Mesodermal cell (in vitro differentiated cells): ENCODE data around the gene NHERF2.

Experiments
- H3K27ac ChIP-seq: 2 replicates; pipeline ENCODE4 v1.7.0; 2013; ENCODE audit warnings: mild to moderate bottlenecking, low read depth, low read length, moderate library complexity; ENCODE audit not compliant: severe bottlenecking
- H3K36me3 ChIP-seq: 2 replicates; pipeline ENCODE4 v1.7.1; 2013; ENCODE audit warnings: mild to moderate bottlenecking, low read length, moderate library complexity; ENCODE audit not compliant: control insufficient read depth, insufficient read depth
- H3K4me1 ChIP-seq: one replicate; pipeline ENCODE4 v1.7.1; 2013; ENCODE audit warnings: mild to moderate bottlenecking, low read length; ENCODE audit not compliant: insufficient read depth, control insufficient read depth, poor library complexity, severe bottlenecking
- H3K4me3 ChIP-seq: 2 replicates; pipeline ENCODE4 v1.7.0; 2013; ENCODE audit warnings: low read length, control low read depth, mild to moderate bottlenecking; ENCODE audit not compliant: insufficient read depth, poor library complexity, severe bottlenecking; ENCODE audit errors: extremely low read depth
- H3K9me3 ChIP-seq: 2 replicates; pipeline ENCODE4 v1.7.1; 2013; ENCODE audit warnings: mild to moderate bottlenecking, low read length, moderate library complexity; ENCODE audit not compliant: control insufficient read depth
- WGBS, 2 experiments: methylation state at CpG; one replicate each; pipeline ENCODE4 v1.1.5; 2013; ENCODE audit warnings: missing lambda C conversion rate in 2 of 2; ENCODE audit not compliant: insufficient coverage in 2 of 2; 5-methylcytosine and 5-hydroxymethylcytosine counted together

Gene NHERF2

DNA sequence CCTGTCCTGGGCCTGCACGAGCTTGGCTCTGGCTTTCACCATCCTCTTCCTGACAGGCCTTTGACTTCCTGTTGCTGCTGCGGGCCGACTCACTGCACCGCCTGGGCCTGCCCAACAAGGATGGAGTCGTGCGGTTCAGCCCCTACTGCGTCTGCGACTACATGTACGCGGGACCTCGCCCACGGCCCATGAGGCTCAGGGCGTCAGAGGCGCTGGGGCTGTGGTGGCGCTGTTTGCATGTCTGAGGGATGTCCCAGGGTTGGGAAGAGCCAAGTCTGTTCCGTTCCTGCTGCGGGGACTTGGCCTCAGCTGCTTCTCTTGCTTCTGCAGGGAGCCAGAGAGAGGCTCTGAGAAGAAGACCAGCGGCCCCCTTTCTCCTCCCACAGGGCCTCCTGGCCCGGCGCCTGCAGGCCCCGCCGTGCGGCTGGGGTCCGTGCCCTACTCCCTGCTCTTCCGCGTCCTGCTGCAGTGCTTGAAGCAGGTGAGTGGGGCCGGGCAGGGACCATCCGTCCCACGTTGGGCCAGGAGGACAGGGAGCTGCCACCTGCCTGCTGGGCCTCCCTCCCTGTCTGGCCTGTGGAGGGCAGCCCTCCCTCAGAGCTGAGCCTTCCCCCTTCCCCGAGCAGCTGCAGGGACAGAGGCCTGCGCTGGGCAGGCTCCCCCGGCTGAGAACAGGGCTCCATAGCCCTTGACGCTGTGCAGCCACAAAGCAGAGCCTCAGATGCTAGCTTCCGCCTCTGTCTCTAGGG lies 44.9 kb downstream of the NHERF2 start:
- WGBS, 2 experiments: 93 to 95% methylated on average over 31 to 33 of the region's 34 CpGs
- Histone ChIP-seq H3K9me3 (no peaks in the 10 kb centered on the region), H3K27ac (no peak overlapping the region), H3K36me3 (peaks cover 78% of the 10 kb centered on the region), H3K4me1 (no peaks in the 10 kb centered on the region), H3K4me3 (no peak overlapping the region)

DNA sequence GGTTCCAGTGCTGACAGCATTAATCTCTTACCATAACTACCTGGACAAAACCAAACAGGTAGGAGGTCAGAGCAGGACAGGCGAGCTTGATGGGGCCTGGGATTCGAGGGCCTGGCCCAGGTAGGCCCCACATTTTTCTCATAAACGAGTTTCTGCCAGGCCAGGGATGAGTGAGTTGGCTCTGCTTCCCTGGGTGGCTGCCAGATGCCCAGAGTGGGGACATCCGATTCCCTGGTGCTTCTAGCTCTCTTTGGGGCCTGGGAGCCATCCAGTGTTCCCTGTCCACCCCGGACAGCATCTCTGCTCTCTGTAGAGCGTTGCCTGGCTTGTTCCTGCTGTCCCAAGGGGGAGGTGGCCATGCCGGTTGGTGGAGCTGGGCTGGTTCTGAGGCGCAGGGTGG lies 46.2 kb downstream of the NHERF2 start:
- no peaks in the 10 kb centered on the region for H3K4me1 ChIP-seq
- H3K9me3 ChIP-seq: no peaks in the 10 kb centered on the region
- H3K36me3 ChIP-seq: peaks cover 76% of the 10 kb centered on the region
- WGBS, 2 experiments: 96 to 97% methylated on average over 7 to 8 of the region's 8 CpGs
- H3K27ac ChIP-seq: no peak overlapping the region
- no peak overlapping the region for H3K4me3 ChIP-seq

DNA sequence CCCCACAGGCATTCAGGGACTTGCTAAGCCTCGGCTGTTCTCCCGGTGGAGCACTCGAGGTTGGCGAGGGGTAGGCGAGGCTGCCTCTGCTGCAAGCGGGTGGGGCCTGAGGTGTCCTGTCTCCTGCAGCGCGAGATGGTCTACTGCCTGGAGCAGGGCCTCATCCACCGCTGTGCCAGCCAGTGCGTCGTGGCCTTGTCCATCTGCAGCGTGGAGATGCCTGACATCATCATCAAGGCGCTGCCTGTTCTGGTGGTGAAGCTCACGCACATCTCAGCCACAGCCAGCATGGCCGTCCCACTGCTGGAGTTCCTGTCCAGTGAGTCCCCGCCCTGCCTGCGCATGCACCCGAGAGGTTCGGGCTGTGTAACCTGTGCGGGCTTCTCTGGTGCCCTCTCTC lies 47.4 kb downstream of the NHERF2 start:
- Histone ChIP-seq H3K4me1 (no peaks in the 10 kb centered on the region), H3K36me3 (peaks cover 73% of the 10 kb centered on the region), H3K27ac (no peak overlapping the region), H3K9me3 (no peaks in the 10 kb centered on the region), H3K4me3 (no peak overlapping the region)
- WGBS, 2 experiments: 95 to 96% methylated on average over 20 of the region's 20 CpGs

DNA sequence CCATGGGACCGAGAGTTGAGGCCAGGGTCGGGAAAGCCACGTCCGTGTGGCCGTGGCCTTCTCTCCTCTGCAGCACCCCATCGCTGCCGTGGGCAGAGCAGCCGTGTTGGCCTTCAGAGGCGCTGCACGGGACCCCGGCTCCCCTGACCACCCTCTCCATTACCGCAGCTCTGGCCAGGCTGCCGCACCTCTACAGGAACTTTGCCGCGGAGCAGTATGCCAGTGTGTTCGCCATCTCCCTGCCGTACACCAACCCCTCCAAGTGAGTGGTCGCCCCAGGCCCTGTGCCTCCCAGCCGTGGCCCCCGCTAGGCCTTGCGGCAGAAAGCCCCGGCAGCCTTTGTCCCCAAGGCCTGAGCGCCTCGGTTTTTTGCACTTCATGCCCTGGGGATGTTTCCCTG lies 48.9 kb downstream of the NHERF2 start:
- H3K36me3 ChIP-seq: peaks cover 77% of the 10 kb centered on the region
- no peak overlapping the region for H3K4me3 ChIP-seq
- H3K4me1 ChIP-seq: no peaks in the 10 kb centered on the region
- no peak overlapping the region for H3K27ac ChIP-seq
- WGBS, 2 experiments: 97 to 99% methylated on average over 23 to 24 of the region's 24 CpGs
- H3K9me3 ChIP-seq: no peaks in the 10 kb centered on the region

DNA sequence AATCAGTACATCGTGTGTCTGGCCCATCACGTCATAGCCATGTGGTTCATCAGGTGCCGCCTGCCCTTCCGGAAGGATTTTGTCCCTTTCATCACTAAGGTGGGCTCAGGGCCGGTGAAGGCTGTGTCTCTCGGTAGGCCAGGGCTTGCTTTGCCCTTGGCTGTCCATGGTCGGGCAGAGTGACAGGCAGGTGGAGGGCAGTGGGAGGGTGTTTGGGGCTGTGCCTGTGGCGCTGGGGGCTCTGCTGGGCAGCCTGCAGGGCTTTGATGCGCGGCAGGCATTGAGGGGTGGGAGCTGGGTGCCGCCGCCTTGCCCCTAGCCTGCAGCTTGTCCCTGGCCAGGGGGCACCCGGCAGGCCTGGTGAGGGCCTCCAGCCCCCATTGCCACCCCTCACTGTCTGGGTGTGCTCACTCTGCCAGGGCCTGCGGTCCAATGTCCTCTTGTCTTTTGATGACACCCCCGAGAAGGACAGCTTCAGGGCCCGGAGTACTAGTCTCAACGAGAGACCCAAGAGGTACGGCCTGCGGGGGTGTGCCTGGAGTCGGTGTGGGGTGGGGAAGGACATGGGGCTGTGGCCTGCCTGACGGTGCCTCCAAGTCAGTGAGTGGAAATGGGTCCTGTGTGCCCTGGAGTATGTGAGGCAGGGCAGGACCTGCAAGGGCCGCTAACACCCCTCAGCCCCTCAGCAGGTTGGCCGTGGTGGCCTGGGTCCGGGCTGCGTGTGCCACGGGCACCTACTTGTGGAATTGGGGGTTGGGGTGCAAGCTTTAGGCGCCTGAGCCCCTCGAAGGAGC lies 49.6 kb downstream of the NHERF2 start:
- Histone ChIP-seq H3K36me3 (peaks cover 79% of the 10 kb centered on the region), H3K4me1 (no peaks in the 10 kb centered on the region), H3K27ac (no peak overlapping the region), H3K9me3 (no peaks in the 10 kb centered on the region), H3K4me3 (no peak overlapping the region)
- WGBS, 2 experiments: 96 to 97% methylated on average over 18 to 20 of the region's 28 CpGs

DNA sequence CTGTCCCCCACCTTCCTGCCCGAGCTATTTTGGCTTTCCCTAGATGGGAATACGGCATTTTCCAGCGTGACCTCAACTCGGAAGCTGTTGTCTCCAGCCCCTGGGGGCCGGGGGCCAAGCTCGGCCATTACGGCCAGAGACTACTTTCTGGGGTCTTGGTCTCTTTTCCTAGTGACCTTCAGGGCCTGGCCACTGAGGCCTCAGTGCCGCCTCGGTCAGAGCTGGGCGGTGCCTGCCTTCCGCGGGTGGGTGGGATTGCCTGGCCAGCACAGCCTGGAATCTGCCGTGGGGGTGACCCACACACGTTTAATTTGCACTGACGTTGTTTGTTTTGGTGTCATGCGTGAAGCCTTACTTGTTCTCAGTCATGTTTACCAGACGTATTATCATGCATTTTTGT lies 50.3 kb downstream of the NHERF2 start:
- Histone ChIP-seq H3K36me3 (peaks cover 81% of the 10 kb centered on the region), H3K4me3 (no peak overlapping the region), H3K9me3 (no peaks in the 10 kb centered on the region), H3K27ac (no peak overlapping the region), H3K4me1 (no peaks in the 10 kb centered on the region)
- 92 to 97% methylated on average over 17 of the region's 17 CpGs for WGBS, 2 experiments

DNA sequence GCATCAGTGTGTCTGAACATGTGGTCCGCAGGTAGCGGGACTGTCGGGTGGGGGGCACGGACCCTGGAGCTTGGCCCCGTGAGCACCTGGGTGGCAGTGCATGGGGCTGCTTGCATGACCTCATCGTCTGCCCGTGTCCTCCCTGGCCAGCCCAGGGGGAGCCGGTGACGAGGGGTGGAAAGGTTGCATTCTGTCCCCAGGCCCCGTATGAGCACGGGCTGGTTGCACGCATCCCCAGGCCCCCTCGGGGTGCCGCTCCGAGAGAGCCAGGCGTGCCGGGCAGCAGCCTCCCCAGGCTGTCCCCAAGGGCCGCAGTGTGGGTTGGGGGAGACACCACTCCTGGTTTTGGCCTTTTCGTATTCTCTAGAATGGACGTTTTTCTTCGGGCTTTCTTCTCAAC lies 51.0 kb downstream of the NHERF2 start:
- H3K36me3 ChIP-seq: peaks cover 83% of the 10 kb centered on the region
- WGBS, 2 experiments: 95 to 97% methylated on average over 20 to 21 of the region's 21 CpGs
- H3K4me3 ChIP-seq: no peak overlapping the region
- no peaks in the 10 kb centered on the region for H3K4me1 ChIP-seq
- no peaks in the 10 kb centered on the region for H3K9me3 ChIP-seq
- no peak overlapping the region for H3K27ac ChIP-seq

GRCh38 chr16:2078096-2078495 lies 51.4 kb downstream of the NHERF2 start:
- H3K27ac ChIP-seq: no peak overlapping the region
- H3K4me3 ChIP-seq: no peak overlapping the region
- WGBS, 2 experiments: 98 to 100% methylated on average over 4 to 5 of the region's 7 CpGs
- H3K9me3 ChIP-seq: no peaks in the 10 kb centered on the region
- H3K4me1 ChIP-seq: no peaks in the 10 kb centered on the region
- peaks cover 82% of the 10 kb centered on the region for H3K36me3 ChIP-seq

- Histone ChIP-seq H3K27ac (no peak overlapping the region), H3K4me3 (no peak overlapping the region), H3K9me3 (no peaks in the 10 kb centered on the region), H3K36me3 (peaks cover 78% of the 10 kb centered on the region), H3K4me1 (no peaks in the 10 kb centered on the region)
- WGBS, 2 experiments: 95 to 96% methylated on average over 22 to 23 of the region's 23 CpGs
These were observed 52.0 kb downstream of the NHERF2 start for GRCh38 chr16:2078691-2079090.

DNA sequence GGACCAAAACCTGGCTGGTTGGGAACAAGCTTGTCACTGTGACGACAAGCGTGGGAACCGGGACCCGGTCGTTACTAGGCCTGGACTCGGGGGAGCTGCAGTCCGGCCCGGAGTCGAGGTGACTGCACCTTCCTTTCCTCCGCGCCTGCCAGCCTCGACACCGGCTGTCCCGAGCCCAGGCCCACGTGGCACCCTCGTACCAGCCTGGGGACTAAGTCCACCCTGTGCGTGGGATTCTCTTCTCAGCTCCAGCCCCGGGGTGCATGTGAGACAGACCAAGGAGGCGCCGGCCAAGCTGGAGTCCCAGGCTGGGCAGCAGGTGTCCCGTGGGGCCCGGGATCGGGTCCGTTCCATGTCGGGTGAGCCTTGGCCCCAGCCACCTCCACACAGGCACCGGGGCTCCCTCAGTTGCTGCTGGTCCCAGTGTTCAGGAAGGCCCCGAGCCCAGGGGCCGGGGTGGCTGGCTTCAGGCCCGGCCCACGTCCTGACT lies 52.7 kb downstream of the NHERF2 start:
- Histone ChIP-seq H3K4me3 (no peak overlapping the region), H3K9me3 (no peaks in the 10 kb centered on the region), H3K27ac (no peak overlapping the region), H3K4me1 (no peaks in the 10 kb centered on the region), H3K36me3 (peaks cover 77% of the 10 kb centered on the region)
- WGBS, 2 experiments: 96 to 97% methylated on average over 20 to 29 of the region's 30 CpGs

- Histone ChIP-seq H3K27ac (no peak overlapping the region), H3K36me3 (peaks cover 75% of the 10 kb centered on the region), H3K9me3 (no peaks in the 10 kb centered on the region), H3K4me3 (no peak overlapping the region), H3K4me1 (no peaks in the 10 kb centered on the region)
- 96 to 98% methylated on average over 16 of the region's 16 CpGs for WGBS, 2 experiments
These were observed 53.3 kb downstream of the NHERF2 start for GRCh38 chr16:2079991-2080390.
